Hepatocyte (in vitro differentiated cells): ENCODE results near the gene KATNB1. TPM values are rescaled to one million over a fixed set of nuclear protein-coding genes. Genes with fewer than 3 reads are reported as not detected.
"Not testable (repeated sequence)": the region's sequence is repeated elsewhere in the genome, so short reads cannot be mapped to it uniquely, and the experiment has no call there.

Experiments used
- DNase-seq: peaks from one replicate; pipeline ENCODE4 v3.0.0-alpha.2; 2016; ENCODE audit warnings: low spot score
- H2AFZ ChIP-seq: fragments of 200-600 bp; sonication (generic); 2 replicates; pipeline ENCODE4 v1.6.0; 2016; ENCODE audit warnings: antibody characterized with exemption, mild to moderate bottlenecking
- H3K27ac ChIP-seq: fragments of 200-600 bp; sonication (generic); 2 replicates; pipeline ENCODE4 v1.5.1; 2016; ENCODE audit warnings: mild to moderate bottlenecking
- H3K27me3 ChIP-seq: fragments of 200-600 bp; sonication (generic); 2 replicates; pipeline ENCODE4 v1.6.1; 2016
- H3K36me3 ChIP-seq: fragments of 200-600 bp; sonication (generic); replicated peaks from 2 replicates; pipeline ENCODE4 v1.5.1; 2016; ENCODE audit warnings: low read depth; ENCODE audit not compliant: insufficient read depth
- H3K4me1 ChIP-seq: fragments of 200-600 bp; sonication (generic); 2 replicates; pipeline ENCODE4 v1.5.1; 2016; ENCODE audit warnings: mild to moderate bottlenecking, moderate library complexity; ENCODE audit not compliant: insufficient read depth
- H3K4me2 ChIP-seq: fragments of 200-600 bp; sonication (generic); 2 replicates; pipeline ENCODE4 v1.6.0; 2016
- H3K4me3 ChIP-seq: fragments of 200-600 bp; sonication (generic); 2 replicates; pipeline ENCODE4 v1.5.1; 2016; ENCODE audit warnings: mild to moderate bottlenecking
- H3K79me2 ChIP-seq: fragments of 200-600 bp; sonication (generic); 2 replicates; pipeline ENCODE4 v1.6.0; 2017; ENCODE audit warnings: mild to moderate bottlenecking
- H3K9me2 ChIP-seq: fragments of 200-600 bp; sonication (generic); replicated peaks from 2 replicates; pipeline ENCODE4 v1.6.0; 2017; ENCODE audit warnings: mild to moderate bottlenecking; ENCODE audit not compliant: insufficient read depth
- H3K9me3 ChIP-seq: fragments of 200-600 bp; sonication (generic); 2 replicates; pipeline ENCODE4 v1.5.1; 2016; ENCODE audit warnings: low read depth, mild to moderate bottlenecking
- H4K20me1 ChIP-seq: fragments of 200-600 bp; sonication (generic); 2 replicates; pipeline ENCODE4 v1.6.0; 2016; ENCODE audit warnings: mild to moderate bottlenecking; ENCODE audit not compliant: insufficient read depth, poor library complexity, severe bottlenecking
- EZH2 ChIP-seq: fragments of 200-600 bp; sonication (generic); IDR thresholded peaks from 2 replicates; pipeline ENCODE4 v1.6.1; 2016; ENCODE audit warnings: antibody characterized with exemption, mild to moderate bottlenecking, borderline replicate concordance
- EZH2phosphoT487 ChIP-seq: fragments of 200-600 bp; sonication (generic); IDR thresholded peaks from one replicate; pipeline ENCODE4 v1.6.1; 2018; ENCODE audit warnings: antibody characterized with exemption, mild to moderate bottlenecking, low read depth, moderate library complexity; ENCODE audit not compliant: unreplicated experiment, severe bottlenecking
- WGBS: methylation state at CpG from one replicate; pipeline ENCODE4 v1.1.6; 2016; ENCODE audit warnings: low lambda C conversion rate; ENCODE audit errors: missing lambda C conversion rate; 5-methylcytosine and 5-hydroxymethylcytosine counted together
- polyA plus RNA-seq: library from polyadenylated mRNA; unstranded; fragments of >200 nt; fragmentation: Nextera tagmentation; extraction: Ambion mirVana; gene quantifications from 2 replicates; pipeline ENCODE4 v1.2.1, GENCODE V29; 2016
- total RNA-seq: library from RNA; depleted of rRNA; stranded (reverse); fragments of >200 nt; gene quantifications from 2 replicates; pipeline ENCODE4 v1.2.3, GENCODE V29; 2014
- TF ChIP-seq, protein P1 (sequence below): fragments of 200-600 bp; sonication (generic); IDR thresholded peaks from 2 replicates; pipeline ENCODE4 v1.5.1; 2016; ENCODE audit warnings: antibody characterized with exemption, mild to moderate bottlenecking; ENCODE audit not compliant: poor library complexity

KATNB1 gene
- total and polyA plus RNA-seq, 2 experiments from 2014 or later, result 12.3 to 15.3 TPM

DNA sequence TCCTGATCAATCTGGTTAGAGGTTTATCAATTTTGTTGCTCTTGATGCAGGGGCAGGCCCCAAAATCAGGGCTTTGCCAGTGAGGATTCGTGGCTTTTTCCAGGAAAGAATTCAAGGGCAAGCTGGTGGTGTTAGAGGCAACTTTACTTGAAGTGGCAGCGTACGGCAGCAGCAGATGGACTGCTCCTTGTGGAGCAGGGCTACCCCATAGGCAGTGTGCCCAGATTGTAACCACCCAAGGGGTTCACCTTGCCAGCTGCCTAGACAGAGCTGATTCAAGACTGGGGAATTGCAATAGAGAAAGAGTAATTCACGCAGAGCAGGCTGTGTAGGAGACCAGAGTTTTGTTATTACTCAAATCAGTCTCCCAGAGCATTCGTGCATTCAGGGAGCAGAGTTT is 24.2 kb upstream of the KATNB1 start:
- Histone ChIP-seq H3K9me3 (no peaks in the 10 kb centered on the region), H3K4me2 (no peak overlapping the region), H4K20me1 (no peaks in the 10 kb centered on the region), H3K4me3 (no peak overlapping the region), H3K36me3 (no peaks in the 10 kb centered on the region), H3K4me1 (no peaks in the 10 kb centered on the region), H2AFZ (no peak overlapping the region), H3K79me2 (no peaks in the 10 kb centered on the region), H3K9me2 (no peaks in the 10 kb centered on the region), H3K27me3 (no peaks in the 10 kb centered on the region), H3K27ac (no peak overlapping the region)
- DNase-seq, result no peak
- WGBS, result 91% methylated on average over 5 of the region's 5 CpGs
- TF ChIP-seq EZH2 (no peak), EZH2phosphoT487 (no peak)
- TF ChIP-seq, protein P1, sequence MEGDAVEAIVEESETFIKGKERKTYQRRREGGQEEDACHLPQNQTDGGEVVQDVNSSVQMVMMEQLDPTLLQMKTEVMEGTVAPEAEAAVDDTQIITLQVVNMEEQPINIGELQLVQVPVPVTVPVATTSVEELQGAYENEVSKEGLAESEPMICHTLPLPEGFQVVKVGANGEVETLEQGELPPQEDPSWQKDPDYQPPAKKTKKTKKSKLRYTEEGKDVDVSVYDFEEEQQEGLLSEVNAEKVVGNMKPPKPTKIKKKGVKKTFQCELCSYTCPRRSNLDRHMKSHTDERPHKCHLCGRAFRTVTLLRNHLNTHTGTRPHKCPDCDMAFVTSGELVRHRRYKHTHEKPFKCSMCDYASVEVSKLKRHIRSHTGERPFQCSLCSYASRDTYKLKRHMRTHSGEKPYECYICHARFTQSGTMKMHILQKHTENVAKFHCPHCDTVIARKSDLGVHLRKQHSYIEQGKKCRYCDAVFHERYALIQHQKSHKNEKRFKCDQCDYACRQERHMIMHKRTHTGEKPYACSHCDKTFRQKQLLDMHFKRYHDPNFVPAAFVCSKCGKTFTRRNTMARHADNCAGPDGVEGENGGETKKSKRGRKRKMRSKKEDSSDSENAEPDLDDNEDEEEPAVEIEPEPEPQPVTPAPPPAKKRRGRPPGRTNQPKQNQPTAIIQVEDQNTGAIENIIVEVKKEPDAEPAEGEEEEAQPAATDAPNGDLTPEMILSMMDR, result no peak

DNA sequence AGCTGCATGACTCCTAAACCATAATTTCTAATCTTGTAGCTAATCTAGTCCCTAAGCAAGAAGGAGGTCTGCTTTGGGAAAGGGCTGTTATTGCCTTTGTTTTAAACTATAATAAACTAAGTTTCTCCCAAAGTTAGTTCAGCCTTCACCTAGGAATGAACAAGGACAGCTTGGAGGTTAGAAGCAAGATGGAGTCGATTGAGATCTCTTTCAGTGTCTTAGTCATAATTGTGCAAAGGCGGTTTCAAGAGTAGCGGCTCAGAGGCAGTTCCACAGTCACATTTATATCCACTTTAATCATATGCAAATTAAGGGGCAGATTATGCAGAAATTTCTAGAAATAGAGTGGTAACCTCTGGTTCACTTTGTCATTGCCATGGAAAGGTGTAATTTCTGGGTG is 23.6 kb upstream of the KATNB1 start:
- H3K27me3 ChIP-seq, result no peaks in the 10 kb centered on the region
- no peak for DNase-seq
- H3K36me3 ChIP-seq, result no peaks in the 10 kb centered on the region
- H3K79me2 ChIP-seq, result no peaks in the 10 kb centered on the region
- H2AFZ ChIP-seq, result no peak overlapping the region
- H3K9me3 ChIP-seq, result no peaks in the 10 kb centered on the region
- no peaks in the 10 kb centered on the region for H3K9me2 ChIP-seq
- H3K4me2 ChIP-seq, result no peak overlapping the region
- H3K4me3 ChIP-seq, result no peak overlapping the region
- H4K20me1 ChIP-seq, result no peaks in the 10 kb centered on the region
- TF ChIP-seq, protein P1, result no peak
- TF ChIP-seq EZH2phosphoT487 (no peak), EZH2 (no peak)
- H3K27ac ChIP-seq, result no peak overlapping the region
- 91% methylated on average over 3 of the region's 3 CpGs for WGBS
- no peaks in the 10 kb centered on the region for H3K4me1 ChIP-seq

DNA sequence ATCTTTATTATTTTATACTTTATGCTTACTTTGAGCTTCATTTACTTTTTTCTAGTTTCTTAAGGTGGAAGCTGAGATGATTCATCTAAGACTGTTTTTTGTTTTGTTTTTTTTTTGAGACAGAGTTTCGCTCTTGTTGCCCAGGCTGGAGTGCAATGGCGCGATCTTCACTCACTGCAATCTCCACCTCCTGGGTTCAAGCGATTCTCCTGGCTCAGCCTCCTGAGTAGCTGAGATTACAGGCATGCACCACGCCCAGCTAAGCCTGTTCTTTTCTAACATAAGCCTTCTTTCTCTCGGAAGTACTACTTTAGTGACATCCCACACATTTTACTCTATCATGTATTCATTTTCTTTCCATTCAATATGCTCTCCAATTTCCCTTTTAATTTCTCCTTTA is 23.0 kb upstream of the KATNB1 start:
- H3K4me1 ChIP-seq, H3K4me2 ChIP-seq, H3K9me3 ChIP-seq, H3K4me3 ChIP-seq, H3K79me2 ChIP-seq, DNase-seq, H3K36me3 ChIP-seq, H3K27ac ChIP-seq, H4K20me1 ChIP-seq, H2AFZ ChIP-seq, H3K27me3 ChIP-seq, H3K9me2 ChIP-seq: not testable (repeated sequence)
- 75% methylated on average over 6 of the region's 6 CpGs for WGBS

DNA sequence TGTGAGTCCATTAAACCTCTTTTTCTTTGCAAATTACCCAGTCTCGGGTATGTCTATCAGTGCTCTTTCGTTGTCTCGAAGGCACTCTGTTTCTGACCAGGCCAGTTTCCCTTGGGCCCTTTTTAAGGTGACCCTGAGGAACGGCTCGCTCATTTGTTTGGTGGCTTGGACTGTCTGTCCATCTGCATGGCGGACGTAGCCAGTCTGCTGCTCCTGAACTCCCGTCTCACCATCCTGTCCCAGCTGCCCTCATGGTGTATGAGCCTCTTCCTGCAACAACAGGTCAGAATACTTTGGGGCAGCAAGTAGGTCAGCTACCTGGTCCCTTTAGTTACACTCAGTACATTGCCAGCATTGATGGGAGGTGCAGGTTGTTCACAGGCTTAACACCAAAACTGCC is 22.0 kb upstream of the KATNB1 start:
- Histone ChIP-seq H3K4me2 (no peak overlapping the region), H3K4me1 (no peaks in the 10 kb centered on the region), H3K4me3 (no peak overlapping the region), H4K20me1 (no peaks in the 10 kb centered on the region), H2AFZ (no peak overlapping the region), H3K79me2 (no peaks in the 10 kb centered on the region), H3K9me2 (no peaks in the 10 kb centered on the region), H3K36me3 (no peaks in the 10 kb centered on the region), H3K9me3 (no peaks in the 10 kb centered on the region), H3K27ac (no peak overlapping the region), H3K27me3 (no peaks in the 10 kb centered on the region)
- no peak for TF ChIP-seq EZH2phosphoT487
- no peak for TF ChIP-seq EZH2
- TF ChIP-seq, protein P1, result no peak
- no peak for DNase-seq
- 85% methylated on average over 8 of the region's 8 CpGs for WGBS
